Small intestine (tissue), 7 donors: ENCODE measurements around the gene IGF2R. TPM values are rescaled to one million over a fixed set of nuclear protein-coding genes. Genes with fewer than 3 reads are reported as not detected.

Experiments
- DNase-seq, 2 donors: peaks; one replicate each; pipeline versions ENCODE4 v3.0.0 to v3.0.0-alpha.2; 2013
- FAIRE-seq: peaks from 2 replicates; lab custom pipeline; 2012; peaks lifted over from hg19 to GRCh38; lab: Jason Lieb, UNC
- H3K27ac ChIP-seq, 3 donors: one replicate each; pipeline ENCODE4 v1.5.1; 2013; ENCODE audit warnings: low read length in 2 of 3, mild to moderate bottlenecking in 2 of 3, control low read depth in 1 of 3, inconsistent platforms in 1 of 3, low read depth in 1 of 3, moderate library complexity in 1 of 3
- H3K27me3 ChIP-seq, 3 donors: one replicate each; pipeline ENCODE4 v1.6.1; 2013; ENCODE audit warnings: low read length in 3 of 3, inconsistent platforms in 1 of 3; ENCODE audit not compliant: control insufficient read depth in 3 of 3, insufficient read depth in 3 of 3
- H3K36me3 ChIP-seq, 3 donors: one replicate each; pipeline ENCODE4 v1.6.1; 2013; ENCODE audit warnings: low read length in 3 of 3, inconsistent platforms in 1 of 3, low read depth in 1 of 3, mild to moderate bottlenecking in 1 of 3, moderate library complexity in 1 of 3; ENCODE audit not compliant: control insufficient read depth in 3 of 3, insufficient read depth in 2 of 3
- H3K4me1 ChIP-seq, 3 donors: one replicate each; pipeline ENCODE4 v1.6.1; 2013; ENCODE audit warnings: low read length in 2 of 3, inconsistent platforms in 1 of 3, low read depth in 1 of 3, mild to moderate bottlenecking in 1 of 3, moderate library complexity in 1 of 3; ENCODE audit not compliant: control insufficient read depth in 3 of 3, insufficient read depth in 2 of 3
- H3K4me3 ChIP-seq, 3 donors: one replicate each; pipeline ENCODE4 v1.5.1; 2013; ENCODE audit warnings: low read length in 3 of 3, control low read depth in 1 of 3, inconsistent platforms in 1 of 3, low read depth in 1 of 3, mild to moderate bottlenecking in 1 of 3, moderate library complexity in 1 of 3
- H3K9me3 ChIP-seq, 2 donors: one replicate each; pipeline ENCODE4 v1.6.1; 2013; ENCODE audit warnings: low read depth in 1 of 2, low read length in 1 of 2; ENCODE audit not compliant: control insufficient read depth in 2 of 2, insufficient read depth in 1 of 2
- WGBS, 3 donors: extraction: QIAGEN DNeasy Blood & Tissue Kit; methylation state at CpG; one replicate each; pipeline ENCODE4 v1.1.7; 2013; 5-methylcytosine and 5-hydroxymethylcytosine counted together
- polyA plus RNA-seq, 4 donors: library from polyadenylated mRNA; stranded (reverse) in 3 of 4; unstranded in 1 of 4; fragments of 200-250 nt in 3 of 4; fragments of 120-200 nt in 1 of 4; gene quantifications; one replicate each; pipeline versions ENCODE4 v1.2.1 to v1.2.3, GENCODE V29; 2013
- donor health status: healthy with polysubstance abuse.
- donor health status: control.
- donor health status: control.
- donor health status: Bipolar disorder and iron deficiency.
- donor health status: healthy.

The IGF2R gene
- polyA plus RNA-seq, 4 donors: 4.9 to 111 (median 14.7) TPM

DNA sequence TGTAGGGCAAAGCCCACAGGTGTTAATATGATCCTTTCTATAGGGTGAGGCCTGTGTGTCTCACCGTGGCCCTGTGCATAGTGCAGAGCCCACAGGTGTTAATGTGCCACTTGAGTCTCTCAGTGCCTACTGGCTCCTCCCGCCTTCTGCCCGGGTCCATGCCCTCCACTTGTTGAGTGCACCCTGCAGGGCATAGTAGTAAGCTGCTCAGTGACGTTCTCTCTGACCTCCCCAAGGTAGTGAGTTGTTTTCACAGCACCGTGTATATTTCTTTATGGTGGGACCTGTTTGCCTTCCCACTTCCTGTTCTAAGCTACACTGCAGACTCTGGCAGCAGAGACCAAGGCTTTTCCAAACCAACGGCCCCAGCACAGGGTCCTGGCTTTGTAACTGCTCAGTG is 88.2 kb downstream of the IGF2R start:
- peak in 1 of 2 donors; percentile 3 for DNase-seq
- Histone ChIP-seq H3K27me3 (no peaks in the 10 kb centered on the region), H3K36me3 (peaks cover 19 to 72% (median 34%) of the 10 kb centered on the region in 3 donors), H3K9me3 (peaks cover 0 to 5% of the 10 kb centered on the region in 2 donors), H3K4me3 (no peak overlapping the region), H3K4me1 (peaks cover 0 to 4% (median 0%) of the 10 kb centered on the region in 3 donors), H3K27ac (peak overlapping the region in 1 of 3 donors; percentile 30)
- FAIRE-seq: no peak
- WGBS, 3 donors: 33 to 50% (median 36%) methylated on average over 6 of the region's 6 CpGs

GRCh38 chr6:160058603-160059215 is 89.8 kb downstream of the IGF2R start:
- FAIRE-seq (peak; percentile 26), DNase-seq (peak; percentile 13 to 35)
- 46 to 70% (median 47%) methylated on average over 6 of the region's 6 CpGs for WGBS, 3 donors
- peaks cover 0 to 4% of the 10 kb centered on the region in 2 donors for H3K9me3 ChIP-seq
- peaks cover 22 to 73% (median 34%) of the 10 kb centered on the region in 3 donors for H3K36me3 ChIP-seq
- no peaks in the 10 kb centered on the region for H3K27me3 ChIP-seq
- no peak overlapping the region for H3K4me3 ChIP-seq
- no peak overlapping the region for H3K27ac ChIP-seq
- H3K4me1 ChIP-seq: peaks cover 0 to 4% (median 0%) of the 10 kb centered on the region in 3 donors

DNA sequence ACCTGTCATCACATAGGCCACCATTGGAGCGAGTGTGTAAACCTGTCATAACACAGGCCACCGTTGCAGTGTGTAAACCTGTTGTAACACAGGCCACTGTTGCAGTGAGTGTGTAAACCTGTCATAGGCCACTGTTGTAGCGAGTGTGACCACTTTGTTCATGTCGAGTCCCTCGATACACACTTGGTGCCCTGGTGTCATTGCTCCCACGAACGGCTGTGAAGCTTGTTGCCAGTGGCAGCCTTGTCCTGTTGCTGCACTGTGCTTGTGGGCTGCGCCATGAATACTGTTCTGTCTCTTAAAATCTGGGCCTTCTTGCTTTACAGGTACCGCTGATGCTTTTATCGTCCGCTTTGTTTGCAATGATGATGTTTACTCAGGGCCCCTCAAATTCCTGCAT is 91.3 kb downstream of the IGF2R start:
- Histone ChIP-seq H3K4me1 (peaks cover 0 to 4% (median 0%) of the 10 kb centered on the region in 3 donors), H3K9me3 (no peaks in the 10 kb centered on the region), H3K27me3 (no peaks in the 10 kb centered on the region), H3K36me3 (peaks cover 24 to 71% (median 43%) of the 10 kb centered on the region in 3 donors), H3K27ac (no peak overlapping the region), H3K4me3 (no peak overlapping the region)
- 97 to 99% (median 99%) methylated on average over 11 of the region's 11 CpGs for WGBS, 3 donors
- FAIRE-seq: no peak
- no peak for DNase-seq

DNA sequence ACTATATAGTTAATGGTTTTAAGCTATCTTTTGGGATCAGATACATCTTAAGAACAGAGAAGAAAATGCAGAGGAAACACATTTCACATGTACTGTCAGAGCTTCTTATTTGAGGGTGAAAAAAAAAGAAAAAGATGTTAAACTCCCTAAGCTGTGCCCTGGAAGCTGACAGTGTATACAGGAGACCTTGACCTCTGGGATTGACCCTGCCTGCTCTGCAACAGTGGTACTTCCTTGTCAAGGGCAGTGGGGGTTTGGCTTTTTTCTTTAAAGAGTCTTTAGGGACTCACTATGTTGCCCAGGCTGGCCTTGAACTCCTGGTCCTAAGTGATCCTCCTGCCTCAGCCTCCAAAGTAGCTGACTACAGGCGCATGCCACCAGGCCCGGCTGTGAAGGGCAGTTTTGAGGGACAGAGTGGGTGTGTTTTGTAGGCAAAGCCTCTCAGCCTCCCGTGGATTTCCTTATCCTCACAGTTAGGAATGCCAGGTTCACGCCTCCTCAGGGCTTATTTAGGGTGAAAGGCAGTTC is 92.1 kb downstream of the IGF2R start:
- no peaks in the 10 kb centered on the region for H3K27me3 ChIP-seq
- DNase-seq: no peak
- peaks cover 0 to 4% (median 0%) of the 10 kb centered on the region in 3 donors for H3K4me1 ChIP-seq
- H3K4me3 ChIP-seq: no peak overlapping the region
- peaks cover 24 to 66% (median 38%) of the 10 kb centered on the region in 3 donors for H3K36me3 ChIP-seq
- FAIRE-seq: no peak
- H3K27ac ChIP-seq: no peak overlapping the region
- no peaks in the 10 kb centered on the region for H3K9me3 ChIP-seq
- 87 to 90% (median 88%) methylated on average over 4 of the region's 4 CpGs for WGBS, 3 donors

DNA sequence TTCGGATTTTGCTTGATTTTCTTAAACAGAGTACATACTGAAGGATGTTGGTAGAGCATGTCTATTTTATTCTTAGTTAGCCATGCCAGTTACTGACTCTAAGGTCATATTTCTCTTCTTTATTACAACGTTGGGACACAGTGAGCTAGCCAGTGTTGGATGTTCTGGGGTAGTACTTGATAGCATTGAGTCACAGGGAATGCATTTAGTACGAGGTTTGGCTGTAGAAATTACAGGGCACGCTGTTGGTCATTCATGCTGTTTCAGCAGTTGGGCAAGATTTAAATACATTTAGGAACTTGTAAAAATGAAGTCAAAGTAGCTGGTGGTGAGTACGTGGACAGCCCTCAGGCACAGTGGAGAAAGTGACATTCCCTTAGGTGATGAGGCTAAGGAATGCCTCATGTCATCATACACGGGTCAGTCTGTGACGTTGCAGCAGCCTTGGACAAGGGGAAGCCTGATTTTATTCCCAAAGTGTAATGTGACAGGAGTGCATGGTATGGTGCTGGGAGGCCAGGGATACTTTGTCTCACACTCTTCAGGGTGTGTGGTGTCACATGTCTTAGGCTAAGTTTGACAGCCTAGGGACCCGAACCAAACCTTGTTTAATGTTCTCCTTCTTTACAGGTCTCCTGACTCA is 95.0 kb downstream of the IGF2R start:
- H3K36me3 ChIP-seq: peaks cover 22 to 73% (median 39%) of the 10 kb centered on the region in 3 donors
- FAIRE-seq (no peak), DNase-seq (no peak)
- H3K4me3 ChIP-seq: no peak overlapping the region
- H3K9me3 ChIP-seq: no peaks in the 10 kb centered on the region
- peaks cover 0 to 2% (median 0%) of the 10 kb centered on the region in 3 donors for H3K4me1 ChIP-seq
- no peak overlapping the region for H3K27ac ChIP-seq
- 91 to 95% (median 94%) methylated on average over 8 of the region's 8 CpGs for WGBS, 3 donors
- H3K27me3 ChIP-seq: no peaks in the 10 kb centered on the region

- 60 to 76% (median 66%) methylated on average over 9 of the region's 9 CpGs for WGBS, 3 donors
- no peak for FAIRE-seq
- DNase-seq: peak; percentile 14 to 41
- Histone ChIP-seq H3K9me3 (no peaks in the 10 kb centered on the region), H3K27ac (no peak overlapping the region), H3K4me3 (no peak overlapping the region), H3K27me3 (no peaks in the 10 kb centered on the region), H3K4me1 (no peaks in the 10 kb centered on the region), H3K36me3 (peaks cover 16 to 76% (median 33%) of the 10 kb centered on the region in 3 donors)
Observed at GRCh38 chr6:160065200-160065599, 96.3 kb downstream of the IGF2R start.

- FAIRE-seq (no peak), DNase-seq (no peak)
- Histone ChIP-seq H3K36me3 (peaks cover 20 to 81% (median 30%) of the 10 kb centered on the region in 3 donors), H3K27me3 (no peaks in the 10 kb centered on the region), H3K4me1 (no peaks in the 10 kb centered on the region), H3K27ac (no peak overlapping the region), H3K4me3 (no peak overlapping the region), H3K9me3 (no peaks in the 10 kb centered on the region)
- WGBS, 3 donors: 96 to 97% (median 97%) methylated on average over 10 of the region's 10 CpGs
Observed at GRCh38 chr6:160067564-160067963, 98.7 kb downstream of the IGF2R start.

GRCh38 chr6:160068346-160068745 is 99.5 kb downstream of the IGF2R start:
- Histone ChIP-seq H3K27ac (no peak overlapping the region), H3K9me3 (no peaks in the 10 kb centered on the region), H3K4me3 (no peak overlapping the region), H3K36me3 (peaks cover 21 to 85% (median 34%) of the 10 kb centered on the region in 3 donors), H3K4me1 (no peaks in the 10 kb centered on the region), H3K27me3 (no peaks in the 10 kb centered on the region)
- FAIRE-seq (no peak), DNase-seq (no peak)
- 87 to 90% (median 90%) methylated on average over 7 of the region's 7 CpGs for WGBS, 3 donors
